Measurements from ENCODE around the gene KDM2A.
"Not testable (repeated sequence)": the region's sequence is repeated elsewhere in the genome, so short reads cannot be mapped to it uniquely, and the experiment has no call there.

GRCh38 chr11:67130861-67131260 is 11.8 kb downstream of the KDM2A start:
- TF ChIP-seq POLR2AphosphoS5, POLR2A (IDR thresholded peaks at IDR 0.05): not testable (repeated sequence)
